PC-9 (cell line): ENCODE measurements around the gene MPHOSPH6. TPM values are rescaled to one million over a fixed set of nuclear protein-coding genes. Genes with fewer than 3 reads are reported as not detected.

ENCODE experiments used
- BruUV-seq: library from RNA; stranded (reverse); fragments of 400-500 nt; replicated peaks from 2 replicates; lab custom pipeline; 2021; lab: Mats Ljungman, UMichigan
- CTCF ChIA-PET: fragments of 300-600 bp; sonication (Branson Sonifier 250); formaldehyde crosslinking; loops from one replicate; lab custom pipeline; 2022; ENCODE audit warnings: antibody characterized with exemption; lab: Charles Lee
- POLR2A ChIA-PET: fragments of 300-600 bp; sonication (Branson Sonifier 250); formaldehyde crosslinking; loops from one replicate; lab custom pipeline; 2022; ENCODE audit warnings: antibody characterized with exemption; ENCODE audit not compliant: unreplicated experiment; lab: Charles Lee
- DNase-seq, 2 experiments: peaks; one replicate each; pipeline versions ENCODE4 v3.0.0 to v3.0.0-alpha.2; 2015 to 2022; ENCODE audit warnings: mixed read lengths in 1 of 2
- H2AFZ ChIP-seq: fragments of 200-600 bp; sonication (generic); 2 replicates; pipeline ENCODE4 v1.8.1; 2017; ENCODE audit warnings: antibody characterized with exemption
- H3F3A ChIP-seq: fragments of 200-600 bp; sonication (generic); 2 replicates; pipeline ENCODE4 v1.8.1; 2017; ENCODE audit warnings: antibody characterized with exemption, mild to moderate bottlenecking, low read depth; ENCODE audit not compliant: insufficient read depth
- H3K27ac ChIP-seq: fragments of 200-600 bp; sonication (generic); 2 replicates; pipeline ENCODE4 v1.6.1; 2016; ENCODE audit warnings: mixed run types
- H3K27me3 ChIP-seq: fragments of 200-600 bp; sonication (generic); 2 replicates; pipeline ENCODE4 v1.6.1; 2016; ENCODE audit warnings: low read depth, mixed run types; ENCODE audit not compliant: insufficient read depth
- H3K36me3 ChIP-seq: fragments of 200-600 bp; sonication (generic); 2 replicates; pipeline ENCODE4 v1.6.1; 2016; ENCODE audit warnings: low read depth, mixed run types
- H3K4me1 ChIP-seq: fragments of 200-600 bp; sonication (generic); replicated peaks from 2 replicates; pipeline ENCODE4 v1.6.1; 2016; ENCODE audit warnings: mixed run types; ENCODE audit not compliant: insufficient read depth
- H3K4me2 ChIP-seq: fragments of 200-600 bp; sonication (generic); 2 replicates; pipeline ENCODE4 v1.6.1; 2017; ENCODE audit warnings: mixed run types
- H3K4me3 ChIP-seq: fragments of 200-600 bp; sonication (generic); 2 replicates; pipeline ENCODE4 v1.6.1; 2016; ENCODE audit warnings: mixed run types
- H3K79me2 ChIP-seq: fragments of 200-600 bp; sonication (generic); 2 replicates; pipeline ENCODE4 v1.6.1; 2017; ENCODE audit warnings: low read depth, mixed run types
- H3K9me2 ChIP-seq: fragments of 200-600 bp; sonication (generic); 2 replicates; pipeline ENCODE4 v1.8.1; 2017; ENCODE audit warnings: mild to moderate bottlenecking; ENCODE audit not compliant: insufficient read depth
- H3K9me3 ChIP-seq: fragments of 200-600 bp; sonication (generic); 2 replicates; pipeline ENCODE4 v1.8.1; 2016; ENCODE audit warnings: low read depth; ENCODE audit not compliant: insufficient read depth
- H4K20me1 ChIP-seq: fragments of 200-600 bp; sonication (generic); 2 replicates; pipeline ENCODE4 v1.8.1; 2017; ENCODE audit not compliant: insufficient read depth
- EZH2 ChIP-seq: fragments of 200-600 bp; sonication (generic); IDR thresholded peaks from 2 replicates; pipeline ENCODE4 v1.8.0; 2017; ENCODE audit warnings: antibody characterized with exemption, low read depth
- intact Hi-C: fragments of 100-400 bp; cut with micrococcal nuclease; formaldehyde crosslinking; loops from one replicate; pipeline ENCODE4 v1.10.0; 2022; ENCODE audit not compliant: unreplicated experiment
- total RNA-seq: library from RNA; stranded (reverse); gene quantifications from 2 replicates; pipeline ENCODE4 v1.2.3, GENCODE V29; 2021
- TF ChIP-seq, protein P1 (sequence below): fragments of 200-600 bp; sonication (generic); conservative IDR thresholded peaks from 2 replicates; pipeline ENCODE4 v1.6.1; 2017; ENCODE audit warnings: mixed run types, antibody characterized with exemption, mild to moderate bottlenecking, moderate library complexity

The MPHOSPH6 gene
- total RNA-seq, 1 experiment from 2014 or later = 15.2 TPM

DNA sequence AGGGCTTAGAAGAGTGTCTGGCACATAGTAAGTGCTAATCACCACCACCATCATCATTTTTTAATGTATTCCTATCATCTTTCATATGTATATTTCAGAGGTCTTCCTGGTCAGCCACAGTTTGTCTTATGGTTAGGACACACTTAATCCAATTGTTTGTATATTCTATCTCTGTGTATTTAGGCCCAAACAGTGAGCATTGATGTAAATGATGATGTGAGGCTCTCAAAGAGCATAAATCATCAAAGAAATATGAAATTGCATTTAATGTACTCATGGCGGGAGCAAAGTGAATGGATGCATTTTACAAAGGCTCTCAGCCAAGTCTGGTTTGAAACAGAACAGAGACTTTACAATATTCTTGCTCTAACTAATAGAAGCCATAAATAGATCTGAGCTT, 24.1 kb upstream of the MPHOSPH6 start:
- Histone ChIP-seq H3K4me1 (peaks cover 4% of the 10 kb centered on the region; the same call in 1 of the 2 replicates), H3K36me3 (no peaks in the 10 kb centered on the region), H3K4me3 (no peak overlapping the region), H3F3A (no peaks in the 10 kb centered on the region), H2AFZ (no peak overlapping the region), H3K79me2 (no peaks in the 10 kb centered on the region), H3K27ac (no peak overlapping the region), H3K27me3 (peaks cover 3% of the 10 kb centered on the region; the same call in 1 of the 2 replicates), H3K9me2 (no peaks in the 10 kb centered on the region), H3K9me3 (no peaks in the 10 kb centered on the region), H4K20me1 (no peaks in the 10 kb centered on the region), H3K4me2 (no peak overlapping the region)
- ChIA-PET CTCF (no interaction called here), POLR2A (no interaction called here)
- intact Hi-C loops = no loop called here
- no peak for DNase-seq
- BruUV-seq = no TSS peak
- TF ChIP-seq EZH2 = no peak
- TF ChIP-seq, protein P1, sequence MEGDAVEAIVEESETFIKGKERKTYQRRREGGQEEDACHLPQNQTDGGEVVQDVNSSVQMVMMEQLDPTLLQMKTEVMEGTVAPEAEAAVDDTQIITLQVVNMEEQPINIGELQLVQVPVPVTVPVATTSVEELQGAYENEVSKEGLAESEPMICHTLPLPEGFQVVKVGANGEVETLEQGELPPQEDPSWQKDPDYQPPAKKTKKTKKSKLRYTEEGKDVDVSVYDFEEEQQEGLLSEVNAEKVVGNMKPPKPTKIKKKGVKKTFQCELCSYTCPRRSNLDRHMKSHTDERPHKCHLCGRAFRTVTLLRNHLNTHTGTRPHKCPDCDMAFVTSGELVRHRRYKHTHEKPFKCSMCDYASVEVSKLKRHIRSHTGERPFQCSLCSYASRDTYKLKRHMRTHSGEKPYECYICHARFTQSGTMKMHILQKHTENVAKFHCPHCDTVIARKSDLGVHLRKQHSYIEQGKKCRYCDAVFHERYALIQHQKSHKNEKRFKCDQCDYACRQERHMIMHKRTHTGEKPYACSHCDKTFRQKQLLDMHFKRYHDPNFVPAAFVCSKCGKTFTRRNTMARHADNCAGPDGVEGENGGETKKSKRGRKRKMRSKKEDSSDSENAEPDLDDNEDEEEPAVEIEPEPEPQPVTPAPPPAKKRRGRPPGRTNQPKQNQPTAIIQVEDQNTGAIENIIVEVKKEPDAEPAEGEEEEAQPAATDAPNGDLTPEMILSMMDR = no peak

DNA sequence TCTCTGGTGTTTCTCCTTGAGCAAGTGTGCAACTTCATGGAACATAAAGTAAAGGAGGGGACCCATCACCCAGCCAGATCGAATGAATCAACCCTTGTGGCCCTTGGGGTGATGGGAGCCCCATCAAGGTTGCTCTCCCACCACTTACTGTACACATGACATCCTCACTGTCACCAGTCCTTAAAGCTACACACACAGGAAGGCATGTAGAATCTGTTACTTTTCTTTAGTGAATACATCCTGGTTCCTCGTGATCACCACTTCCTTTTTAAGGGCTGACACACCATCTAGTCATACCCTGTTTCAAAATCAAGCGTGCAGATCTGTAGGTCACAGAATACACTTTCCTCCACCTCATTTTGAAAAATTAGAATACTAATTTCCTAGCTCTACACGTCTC, 22.6 kb upstream of the MPHOSPH6 start:
- no peaks in the 10 kb centered on the region for H3K9me3 ChIP-seq
- peaks cover 3% of the 10 kb centered on the region; the same call in 1 of the 2 replicates for H3K27me3 ChIP-seq
- no peaks in the 10 kb centered on the region for H4K20me1 ChIP-seq
- ChIA-PET CTCF (no interaction called here), POLR2A (no interaction called here)
- no peak overlapping the region for H2AFZ ChIP-seq
- H3K27ac ChIP-seq = no peak overlapping the region
- DNase-seq = no peak
- intact Hi-C loops = no loop called here
- no peaks in the 10 kb centered on the region for H3F3A ChIP-seq
- no peaks in the 10 kb centered on the region for H3K9me2 ChIP-seq
- H3K4me2 ChIP-seq = no peak overlapping the region
- H3K4me3 ChIP-seq = no peak overlapping the region
- TF ChIP-seq EZH2 = no peak
- TF ChIP-seq, protein P1 = no peak
- H3K79me2 ChIP-seq = no peaks in the 10 kb centered on the region
- no peaks in the 10 kb centered on the region for H3K4me1 ChIP-seq
- no TSS peak for BruUV-seq
- no peaks in the 10 kb centered on the region for H3K36me3 ChIP-seq

DNA sequence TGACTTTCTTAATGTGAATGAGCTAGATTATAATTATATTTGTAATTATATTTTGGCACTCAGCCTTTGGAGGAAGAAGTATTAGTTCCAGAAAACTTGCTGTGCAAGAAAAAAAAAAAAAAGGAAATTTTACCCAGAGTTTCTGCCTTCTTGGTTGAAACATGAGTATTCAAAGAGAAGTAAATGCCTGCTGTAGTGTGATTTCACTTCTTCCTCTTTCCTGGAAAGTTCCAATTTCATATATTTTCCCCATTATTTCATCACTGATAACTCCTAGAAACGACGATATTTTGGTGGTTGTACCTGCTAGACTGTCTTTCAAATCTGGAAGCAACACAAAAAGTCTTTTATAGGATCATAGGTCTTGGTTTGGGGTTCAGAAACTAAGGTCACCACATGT, 20.4 kb upstream of the MPHOSPH6 start:
- Histone ChIP-seq H2AFZ (no peak overlapping the region), H3K4me2 (no peak overlapping the region), H3K27me3 (peaks cover 3% of the 10 kb centered on the region; the same call in 1 of the 2 replicates), H3K4me3 (no peak overlapping the region), H4K20me1 (no peaks in the 10 kb centered on the region), H3K9me3 (no peaks in the 10 kb centered on the region), H3K27ac (no peak overlapping the region), H3F3A (no peaks in the 10 kb centered on the region), H3K9me2 (no peaks in the 10 kb centered on the region), H3K36me3 (no peaks in the 10 kb centered on the region), H3K4me1 (no peaks in the 10 kb centered on the region), H3K79me2 (no peaks in the 10 kb centered on the region)
- BruUV-seq = no TSS peak
- DNase-seq = no peak
- intact Hi-C loops = no loop called here
- ChIA-PET CTCF (no interaction called here), POLR2A (no interaction called here)
- TF ChIP-seq, protein P1 = no peak
- TF ChIP-seq EZH2 = no peak
